GM18499 (cell line): ENCODE results near the gene HASPIN.

ENCODE experiments used
- ATAC-seq: cut with Tn5 transposase; IDR thresholded peaks from one replicate; pipeline ENCODE4 v1.9.1; 2021; ENCODE audit warnings: moderate number of reproducible peaks; ENCODE audit not compliant: insufficient read depth, unreplicated experiment

The HASPIN gene

GRCh38 chr17:3723556-3724377 lies at the start of gene HASPIN:
HASPIN (plus strand) TSS chr17:3723903; CDS start chr17:3723936, 33 bp downstream.
- peak; percentile 57 for ATAC-seq

- ATAC-seq, result no peak
Measured at GRCh38 chr17:3675886-3676285, 47.8 kb upstream of the HASPIN start.

DNA sequence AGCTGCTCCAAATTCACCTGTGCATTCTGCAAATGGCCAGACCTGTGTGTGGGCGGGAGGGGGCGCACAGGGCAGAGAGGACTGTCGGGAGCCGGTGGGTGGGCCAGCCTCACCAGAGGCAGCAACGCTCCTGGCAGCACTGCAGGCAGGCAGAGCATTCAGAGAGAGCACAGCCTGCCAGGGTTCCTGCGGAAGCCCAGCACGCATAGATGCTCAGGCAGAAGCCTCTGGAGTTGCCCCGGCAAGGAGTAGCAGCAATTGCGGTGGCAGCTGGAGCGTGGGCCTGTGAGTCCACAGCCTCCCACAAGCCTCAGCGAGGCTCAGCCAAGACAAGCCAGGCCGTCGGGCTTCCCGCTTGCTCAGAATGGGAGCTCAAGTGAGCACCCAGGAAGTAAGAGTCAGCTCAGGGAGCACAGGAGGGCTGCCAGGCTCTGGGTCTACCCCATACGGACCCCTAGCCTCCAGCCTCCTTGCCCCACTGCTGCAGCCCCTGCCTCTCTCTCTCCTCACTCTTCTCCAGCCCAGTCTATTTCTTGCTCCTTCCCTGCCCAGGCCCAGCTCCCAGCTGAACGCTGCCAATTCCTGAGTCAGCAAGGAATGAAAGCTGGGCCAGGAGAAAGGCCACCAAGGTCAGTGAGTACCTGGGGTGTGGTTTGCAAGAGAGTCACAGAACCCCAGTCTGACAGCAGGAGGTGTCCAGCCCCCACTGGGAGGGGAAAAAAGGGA lies 45.4 kb upstream of the HASPIN start:
- ATAC-seq, result no peak

GRCh38 chr17:3678821-3679530 lies 44.7 kb upstream of the HASPIN start:
- no peak for ATAC-seq

DNA sequence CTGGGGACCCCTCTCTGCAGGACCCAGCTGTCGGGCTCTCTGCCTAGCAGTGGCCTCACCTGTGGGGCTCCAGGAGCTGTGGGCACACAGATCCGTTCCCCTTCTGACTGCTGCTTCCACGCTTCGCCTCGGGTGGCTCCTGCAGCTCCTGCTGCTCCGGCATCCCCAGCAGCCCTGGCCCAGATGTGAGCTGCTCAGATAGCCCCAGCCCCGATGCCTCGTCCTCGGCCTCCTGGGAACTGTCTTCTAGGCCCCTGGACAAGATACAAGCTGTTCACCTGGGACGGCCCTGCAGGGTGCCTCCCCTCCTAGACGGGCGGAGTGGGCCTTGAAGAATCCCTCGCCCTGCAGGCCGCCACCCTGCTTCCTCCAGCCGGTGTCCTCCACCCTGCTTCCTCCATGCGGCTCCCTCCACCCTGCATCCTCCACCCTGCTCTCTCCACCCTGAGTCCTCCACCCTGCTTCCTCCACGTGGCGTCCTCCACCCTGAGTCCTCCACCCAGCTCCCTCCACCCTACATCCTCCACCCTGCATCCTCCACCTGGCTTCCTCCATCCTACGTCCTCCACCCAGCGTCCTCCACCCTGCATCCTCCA lies 44.1 kb upstream of the HASPIN start:
- ATAC-seq, result no peak

GRCh38 chr17:3681057-3681456 lies 42.6 kb upstream of the HASPIN start:
- no peak for ATAC-seq

DNA sequence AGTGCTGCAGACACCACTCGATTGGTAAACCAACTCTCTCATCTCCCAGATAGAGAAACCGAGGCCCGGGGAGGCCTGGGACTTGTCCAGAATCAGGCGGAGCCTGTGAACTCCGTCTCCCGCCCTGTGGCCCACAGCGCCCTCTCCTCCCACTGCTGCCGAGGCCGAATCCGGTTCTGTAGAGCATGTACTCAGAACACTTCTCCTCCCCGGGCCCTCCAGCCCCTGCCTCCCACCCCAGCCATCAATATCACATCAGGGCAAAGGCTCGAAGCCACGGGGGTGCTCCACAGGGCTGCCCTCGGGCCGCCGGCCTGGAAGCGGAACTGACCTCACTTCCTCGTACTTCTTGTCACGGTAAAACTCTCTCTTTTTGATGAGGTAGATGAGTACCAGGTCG lies 42.1 kb upstream of the HASPIN start:
- no peak for ATAC-seq

GRCh38 chr17:3682033-3682432 lies 41.7 kb upstream of the HASPIN start:
- no peak for ATAC-seq

DNA sequence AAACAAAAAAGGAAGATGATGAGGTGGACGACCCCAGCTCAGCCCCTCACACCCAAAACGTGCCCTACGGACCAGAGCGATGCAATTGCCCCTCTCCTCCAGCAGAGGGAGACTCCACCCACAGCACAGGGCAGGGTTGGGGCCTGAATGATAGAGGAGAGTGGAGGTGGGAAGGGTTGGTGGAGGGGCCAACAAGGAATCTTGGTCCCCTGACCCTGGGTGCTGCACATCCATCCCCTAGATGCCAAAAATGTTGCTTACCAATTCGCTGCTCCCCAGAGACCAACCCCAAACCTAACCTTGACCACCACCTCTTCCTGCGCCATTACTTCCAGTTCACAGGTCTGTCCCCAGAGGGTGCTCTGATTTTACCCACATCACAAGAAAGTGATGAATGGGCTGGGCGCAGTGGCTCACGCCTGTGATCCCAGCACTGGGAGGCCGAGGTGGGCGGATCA lies 40.6 kb upstream of the HASPIN start:
- no peak for ATAC-seq

DNA sequence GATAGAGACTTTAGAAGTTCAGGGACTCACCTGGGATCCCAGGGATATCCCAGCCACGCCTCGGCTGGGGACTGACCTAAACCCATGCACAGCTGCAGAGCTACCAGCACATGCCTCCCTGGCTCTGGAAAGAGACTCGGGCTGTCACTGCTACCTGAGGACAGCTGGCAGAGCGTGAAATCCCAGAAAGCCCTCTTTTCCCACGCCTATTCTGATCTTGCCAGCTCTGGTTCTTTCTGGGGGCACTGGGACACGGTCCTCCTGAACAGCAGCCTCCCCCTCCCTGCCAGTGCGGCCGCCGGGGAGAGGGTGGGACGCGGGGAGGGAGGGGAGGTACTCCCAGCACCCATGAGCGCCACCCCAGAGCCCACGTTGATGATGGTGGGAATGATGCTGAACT lies 38.5 kb upstream of the HASPIN start:
- ATAC-seq, result no peak

GRCh38 chr17:3688027-3688553 lies 35.6 kb upstream of the HASPIN start:
- ATAC-seq, result no peak

- ATAC-seq, result no peak
Measured at GRCh38 chr17:3688852-3689261, 34.8 kb upstream of the HASPIN start.

GRCh38 chr17:3689262-3690093 lies 34.2 kb upstream of the HASPIN start:
- no peak for ATAC-seq

DNA sequence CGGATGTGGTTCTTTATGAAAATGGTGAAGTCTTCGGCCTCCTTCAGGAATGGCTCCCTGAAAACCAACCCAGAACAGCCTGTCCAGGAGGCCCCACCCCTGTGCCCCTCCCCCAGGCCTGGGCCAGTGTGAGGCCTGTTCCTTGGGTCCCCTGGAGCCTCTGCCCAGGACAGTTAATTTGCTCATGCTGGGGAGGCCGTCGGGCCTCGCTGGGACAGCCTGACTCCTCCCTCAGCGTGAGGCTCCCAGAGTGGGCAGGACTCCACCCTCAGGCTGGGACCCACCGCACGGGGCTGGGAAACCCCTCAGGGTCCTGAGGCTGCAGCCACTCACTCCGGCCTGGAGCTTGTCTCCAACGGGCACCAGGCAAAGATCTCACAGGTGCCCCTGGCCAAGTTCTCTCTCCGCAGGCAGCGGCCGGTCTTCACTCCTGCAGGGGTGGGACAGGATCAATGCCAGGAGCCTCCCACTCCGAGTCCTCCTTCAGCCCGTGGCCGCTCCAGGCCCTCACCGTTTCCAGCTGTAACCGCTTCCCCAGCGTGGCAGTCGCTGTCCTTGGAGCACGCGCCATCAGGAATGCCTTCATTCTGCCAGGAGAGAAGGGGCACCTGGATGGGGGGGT lies 33.5 kb upstream of the HASPIN start:
- ATAC-seq, result no peak

DNA sequence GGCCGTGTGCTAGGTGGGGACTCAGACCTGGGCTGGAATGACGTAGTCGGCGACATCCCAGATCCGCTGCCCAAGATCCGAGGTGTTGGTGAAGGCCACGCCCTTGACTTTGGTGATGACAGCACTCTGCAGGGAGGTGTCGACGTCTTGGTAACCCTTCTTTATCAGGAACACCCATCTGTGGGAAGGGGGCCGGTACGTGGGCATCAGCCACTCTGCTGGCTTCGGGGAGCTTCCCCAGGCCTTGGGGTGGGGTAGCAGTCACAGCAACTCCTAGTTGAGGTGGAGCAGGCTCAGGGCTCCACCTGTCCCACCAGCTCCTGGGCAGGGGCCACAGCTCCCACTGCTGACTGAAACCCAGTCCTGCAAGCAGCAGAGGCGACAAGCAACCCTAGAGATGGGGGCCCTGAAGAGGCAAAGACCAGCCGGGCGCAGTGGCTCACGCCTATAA lies 32.1 kb upstream of the HASPIN start:
- ATAC-seq, result no peak

- ATAC-seq, result no peak
Measured at GRCh38 chr17:3692346-3692745, 31.4 kb upstream of the HASPIN start.

- no peak for ATAC-seq
Measured at GRCh38 chr17:3693141-3693540, 30.6 kb upstream of the HASPIN start.

DNA sequence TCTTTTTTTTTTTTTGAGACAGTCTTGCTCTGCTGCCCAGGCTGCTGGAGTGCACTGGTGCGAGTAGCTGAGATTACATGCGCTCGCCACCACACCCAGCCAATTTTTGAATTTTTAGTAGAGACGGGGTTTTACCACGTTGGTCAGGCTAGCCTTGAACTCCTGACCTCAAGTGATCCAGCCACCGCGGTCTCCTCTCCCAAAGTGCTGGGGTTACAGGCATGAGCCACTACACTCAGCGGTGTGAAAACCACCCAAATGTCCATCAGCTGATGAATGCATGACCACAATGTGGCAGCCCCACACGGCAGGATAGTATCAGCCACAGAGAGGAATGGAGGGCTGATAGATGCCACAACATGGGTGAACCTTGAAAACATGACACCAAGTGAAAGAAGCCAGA lies 29.9 kb upstream of the HASPIN start:
- peak; percentile 52 for ATAC-seq

GRCh38 chr17:3695129-3695722 lies 28.5 kb upstream of the HASPIN start:
- ATAC-seq, result no peak
